K562 (cell line): Measurements from ENCODE around the gene CRY2. TPM values are rescaled to one million over a fixed set of nuclear protein-coding genes. Genes with fewer than 3 reads are reported as not detected.

Experiments
- CBX2 ChIP-seq: fragments of 200-600 bp; sonication (generic); IDR thresholded peaks from one replicate; pipeline ENCODE4 v1.6.1; 2012; ENCODE audit warnings: mild to moderate bottlenecking, low read length, inconsistent platforms; ENCODE audit not compliant: insufficient read depth, poor library complexity, severe bottlenecking
- CGGBP1 ChIP-seq: fragments of 250-450 bp; sonication (Bioruptor Pico); IDR thresholded peaks from 2 replicates; pipeline ENCODE4 v1.9.0; 2021; ENCODE audit warnings: mild to moderate bottlenecking
- CHD4 ChIP-seq: fragments of 200-600 bp; sonication (generic); IDR thresholded peaks from 3 replicates; pipeline ENCODE4 v1.6.1; 2012; ENCODE audit warnings: low read depth, mild to moderate bottlenecking, mixed read lengths, low read length, inconsistent platforms; ENCODE audit not compliant: insufficient read depth, insufficient replicate concordance, poor library complexity, severe bottlenecking
- CREB3 ChIP-seq: fragments of 450-650 bp; conservative IDR thresholded peaks from 2 replicates; pipeline ENCODE4 v1.6.1; 2016; ENCODE audit warnings: missing genetic modification characterization, low read depth, mild to moderate bottlenecking, missing compliant biosample characterization, moderate library complexity
- CTBP1 ChIP-seq: fragments of 450-650 bp; IDR thresholded peaks from 2 replicates; pipeline ENCODE4 v1.6.1; 2016; ENCODE audit warnings: borderline replicate concordance
- E2F4 ChIP-seq: sonication (generic); formaldehyde crosslinking; IDR thresholded peaks from 2 replicates; pipeline ENCODE4 v1.8.0; 2022; ENCODE audit warnings: mild to moderate bottlenecking, low read depth, missing genetic modification reagents
- ETS2 ChIP-seq: IDR thresholded peaks from 2 replicates; pipeline ENCODE4 v1.6.1; 2016; ENCODE audit warnings: borderline replicate concordance, missing genetic modification characterization, mild to moderate bottlenecking, moderate library complexity, missing compliant biosample characterization; ENCODE audit not compliant: poor library complexity, severe bottlenecking
- FOXK1 ChIP-seq: sonication (generic); formaldehyde crosslinking; IDR thresholded peaks from 2 replicates; pipeline ENCODE4 v1.8.0; 2022; ENCODE audit warnings: missing genetic modification reagents, mild to moderate bottlenecking, borderline replicate concordance
- HMG20B ChIP-seq: fragments of 250-450 bp; sonication (Bioruptor Pico); IDR thresholded peaks from 2 replicates; pipeline ENCODE4 v1.5.0; 2021; ENCODE audit warnings: mild to moderate bottlenecking
- KAT8 ChIP-seq: fragments of 450-650 bp; IDR thresholded peaks from 2 replicates; pipeline ENCODE4 v1.6.1; 2016; ENCODE audit warnings: low read depth, mild to moderate bottlenecking
- KLF6 ChIP-seq: fragments of 250-450 bp; sonication (Bioruptor Pico); IDR thresholded peaks from 2 replicates; pipeline ENCODE4 v1.4.0; 2020; ENCODE audit warnings: mild to moderate bottlenecking, moderate library complexity, borderline replicate concordance
- L3MBTL2 ChIP-seq: fragments of 450-650 bp; IDR thresholded peaks from 2 replicates; pipeline ENCODE4 v1.6.1; 2016; ENCODE audit warnings: mild to moderate bottlenecking, moderate library complexity
- MAFF ChIP-seq: IDR thresholded peaks from 2 replicates; pipeline ENCODE4 v1.6.1; 2012; ENCODE audit warnings: low read length, improper control_type of control experiment
- MBD2 ChIP-seq: sonication (generic); IDR thresholded peaks from 2 replicates; pipeline ENCODE4 v1.6.1; 2016; ENCODE audit warnings: low read depth, borderline replicate concordance
- MYBL2 ChIP-seq, 2 experiments: fragments of 450-650 bp in 1 of 2; sonication (generic) in 1 of 2; formaldehyde crosslinking in 1 of 2; IDR thresholded peaks; 2 replicates each; pipeline versions ENCODE4 v1.6.1 to v1.8.1; 2017 to 2022; ENCODE audit warnings: borderline replicate concordance in 1 of 2, inconsistent platforms in 1 of 2, low read depth in 1 of 2, mild to moderate bottlenecking in 1 of 2, missing genetic modification reagents in 1 of 2, moderate library complexity in 1 of 2
- NEUROD1 ChIP-seq: fragments of 150-350 bp; IDR thresholded peaks from 2 replicates; pipeline ENCODE4 v1.6.1; 2014; ENCODE audit warnings: borderline replicate concordance, low read length, low read depth; ENCODE audit not compliant: partially characterized antibody
- NR1H2 ChIP-seq: sonication (generic); formaldehyde crosslinking; IDR thresholded peaks from 2 replicates; pipeline ENCODE4 v1.4.0; 2020; ENCODE audit warnings: mild to moderate bottlenecking, missing genetic modification reagents
- POLR2G ChIP-seq: fragments of 200-400 bp; formaldehyde crosslinking; IDR thresholded peaks from 2 replicates; pipeline ENCODE4 v1.6.1; 2017; ENCODE audit warnings: low read depth, mild to moderate bottlenecking, antibody characterized with exemption, low read length, moderate library complexity
- PRMT5 ChIP-seq: sonication (generic); formaldehyde crosslinking; IDR thresholded peaks from 2 replicates; pipeline ENCODE4 v1.5.0; 2020; ENCODE audit warnings: missing genetic modification reagents
- RFX7 ChIP-seq: fragments of 250-450 bp; sonication (Bioruptor Pico); IDR thresholded peaks from 2 replicates; pipeline ENCODE4 v1.5.1; 2021; ENCODE audit warnings: mild to moderate bottlenecking
- TAL1 ChIP-seq: fragments of 450-650 bp; IDR thresholded peaks from 2 replicates; pipeline ENCODE4 v1.6.1; 2016; ENCODE audit warnings: mild to moderate bottlenecking
- THRB ChIP-seq: fragments of 450-650 bp; formaldehyde crosslinking; conservative IDR thresholded peaks from 2 replicates; pipeline ENCODE4 v1.4.0; 2022; ENCODE audit warnings: mild to moderate bottlenecking, missing genetic modification characterization
- ZNF165 ChIP-seq: fragments of 250-450 bp; sonication (Bioruptor Pico); IDR thresholded peaks from 2 replicates; pipeline ENCODE4 v1.4.0; 2020; ENCODE audit warnings: borderline replicate concordance
- ZNF23 ChIP-seq: fragments of 250-450 bp; sonication (Bioruptor Pico); IDR thresholded peaks from 2 replicates; pipeline ENCODE4 v1.4.0; 2020; ENCODE audit warnings: mild to moderate bottlenecking
- ZNF384 ChIP-seq: IDR thresholded peaks from 2 replicates; pipeline ENCODE4 v1.6.1; 2012; ENCODE audit warnings: low read depth, low read length, improper control_type of control experiment
- polyA plus RNA-seq, 8 experiments: library from polyadenylated mRNA; depleted of rRNA in 4 of 8; stranded (reverse) in 5 of 8; unstranded in 3 of 8; fragments of >200 nt; fragmentation: Nextera tagmentation in 2 of 8; fragmentation: Illumina TruSeq in 1 of 8; extraction: Ambion mirVana in 2 of 8; extraction: Trizol in 1 of 8; gene quantifications; 2 replicates each; pipeline versions ENCODE4 v1.2.1 to v1.2.3, GENCODE V29; 2011 to 2014; ENCODE audit warnings: inconsistent platforms in 1 of 8, missing spikeins in 1 of 8
- total RNA-seq, 7 experiments: library from RNA; depleted of rRNA in 6 of 7; stranded (reverse); fragments of >200 nt in 6 of 7; fragmentation: Illumina TruSeq in 2 of 7; extraction: Trizol in 2 of 7; gene quantifications; 2 replicates each; pipeline versions ENCODE4 v1.2.1 to v1.2.3, GENCODE V29; 2011 to 2021; ENCODE audit warnings: low replicate concordance in 1 of 7

Gene CRY2
- total and polyA plus RNA-seq, 9 of the 15 experiments (the other 6 are each of a cell fraction or from before 2014, with no cell fraction given), result 2.3 to 23.9 (median 14.8) TPM

GRCh38 chr11:45918331-45918941 lies 71.2 kb downstream of the CRY2 start (continued):
- TF ChIP-seq ETS2 (tag) (no peak), POLR2G (peak; percentile 63), CTBP1 (no peak; the same call in 1 of the 2 replicates), MBD2 (no peak), NR1H2 (CRISPR knock-in tag) (no peak), RFX7 (no peak), NEUROD1 (no peak), ZNF384 (no peak), PRMT5 (CRISPR knock-in tag) (no peak), HMG20B (CRISPR knock-in tag) (no peak), CREB3 (no peak), THRB (no peak), CHD4 (no peak), FOXK1 (CRISPR knock-in tag) (no peak), ZNF23 (no peak), TAL1 (no peak), MAFF (no peak), E2F4 (CRISPR knock-in tag) (no peak), ZNF165 (CRISPR knock-in tag) (no peak), KAT8 (no peak), KLF6 (CRISPR knock-in tag) (no peak), CBX2 (no peak), MYBL2 (IDR thresholded peaks at IDR 0.05; ENCODE audit: low read depth) (no peak), MYBL2 (CRISPR knock-in tag; IDR thresholded peaks at IDR 0.05; ENCODE audit: borderline replicate concordance) (no peak), L3MBTL2 (0 out of 2 replicates have a peak, but pooled peaks have one; percentile 40), CGGBP1 (CRISPR knock-in tag) (no peak)
